Body of pancreas (tissue), 4 donors: ENCODE results near the gene PAPPA2.

Source experiments
- CTCF ChIP-seq, 7 experiments: fragments of 450-650 bp in 4 of 7; fragments of 200-600 bp in 3 of 7; sonication (generic) in 3 of 7; IDR thresholded peaks; one replicate each; pipeline ENCODE4 v1.5.1; 2016 to 2019; ENCODE audit warnings: antibody characterized with exemption in 7 of 7
- POLR2A ChIP-seq, 3 donors: fragments of 450-650 bp; IDR thresholded peaks; one replicate each; pipeline ENCODE4 v1.6.1; 2016; ENCODE audit warnings: antibody characterized with exemption in 3 of 3, mild to moderate bottlenecking in 2 of 3

GRCh38 chr1:176669782-176670181 is 206.8 kb downstream of the PAPPA2 start:
- TF ChIP-seq POLR2A (IDR thresholded peaks at IDR 0.05) (no peak), CTCF (IDR thresholded peaks at IDR 0.05) (no peak)
